ENCODE data around the gene NOTUM.
"Not testable (repeated sequence)": the region's sequence is repeated elsewhere in the genome, so short reads cannot be mapped to it uniquely, and the experiment has no call there.

Gene NOTUM

DNA sequence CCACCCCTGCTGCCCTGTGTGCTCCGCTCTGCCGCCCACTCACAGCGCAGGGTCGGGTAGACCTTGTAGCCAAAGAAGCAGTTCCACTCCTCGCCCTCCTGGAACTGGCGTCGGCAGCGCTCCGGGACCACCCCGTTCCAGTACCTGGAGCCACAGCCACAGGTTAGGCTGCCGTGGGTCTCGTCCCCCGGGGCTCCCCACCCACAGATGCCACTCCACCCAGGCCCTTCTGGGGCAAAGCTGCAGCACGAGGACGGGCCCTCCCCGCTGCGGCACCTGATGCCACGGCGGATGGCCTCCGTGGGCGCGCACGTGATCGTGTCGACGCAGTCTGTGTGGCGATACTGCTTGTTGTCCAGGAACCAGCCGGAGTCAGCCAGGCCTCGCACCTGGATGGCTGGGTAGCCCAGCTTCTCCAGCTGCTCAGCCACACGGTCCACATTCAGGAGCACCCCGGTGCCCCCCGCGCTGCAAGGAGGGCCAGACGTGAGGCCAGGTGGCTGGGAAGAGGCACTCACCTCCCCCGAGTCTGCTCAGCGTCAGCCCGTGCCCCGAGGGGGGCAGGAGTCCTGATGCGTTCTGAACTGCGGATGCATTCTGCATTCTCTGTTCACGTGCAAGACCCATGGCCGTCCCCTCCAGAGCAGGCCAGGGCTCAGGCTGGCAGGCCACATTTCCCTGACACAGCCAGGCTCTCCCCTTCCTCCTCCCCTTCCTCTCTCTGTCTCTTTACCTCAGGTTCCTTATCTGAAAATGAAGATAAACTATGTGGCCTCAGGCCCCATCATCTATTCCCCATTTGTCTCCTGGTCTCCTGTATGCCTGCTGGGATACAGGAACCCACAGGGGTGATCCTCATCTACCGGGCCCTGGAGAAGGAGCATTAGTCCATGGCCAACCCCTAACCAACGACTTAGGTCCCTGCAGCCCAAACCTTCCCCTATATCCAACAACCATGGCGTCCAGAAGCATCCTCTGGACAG, 4.1 kb downstream of the NOTUM start:
- no peak for DNase-seq

DNA sequence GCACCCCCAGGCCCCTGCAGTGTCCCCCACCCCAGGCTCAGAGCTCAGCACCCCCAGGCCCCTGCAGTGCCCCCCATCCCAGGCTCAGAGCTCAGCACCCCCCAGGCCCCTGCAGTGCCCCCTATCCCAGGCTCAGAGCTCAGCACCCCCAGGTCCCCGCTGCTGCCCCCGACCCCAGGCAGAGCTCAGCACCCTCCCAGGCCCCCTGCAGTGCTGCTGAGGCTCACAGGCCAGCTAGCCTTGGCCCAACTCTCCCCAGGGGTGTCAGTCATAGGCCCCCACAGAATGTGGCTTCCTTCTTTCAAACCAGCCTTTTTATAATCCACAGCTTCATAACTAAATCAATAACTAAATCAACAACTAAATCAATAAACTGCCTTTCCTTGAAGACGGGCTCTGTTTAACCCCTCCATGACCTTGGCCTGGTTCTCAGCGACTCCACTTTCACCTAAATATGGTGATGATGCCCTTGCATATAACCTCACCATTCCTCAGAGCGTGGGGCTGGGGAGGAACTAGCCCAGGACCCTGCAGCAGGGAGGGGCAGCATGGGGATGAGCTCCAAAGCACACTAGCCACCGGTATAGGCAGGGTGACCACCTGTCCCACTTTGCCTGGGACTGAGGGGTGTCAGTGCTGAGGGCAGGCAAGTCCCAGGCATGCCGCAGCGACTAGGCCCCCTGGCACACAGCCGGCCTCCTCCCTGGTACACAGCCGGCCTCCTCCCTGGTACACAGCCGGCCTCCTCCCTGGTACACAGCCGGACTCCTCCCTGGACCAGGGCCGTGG, 5.0 kb downstream of the NOTUM start:
- DNase-seq, result no peak

DNA sequence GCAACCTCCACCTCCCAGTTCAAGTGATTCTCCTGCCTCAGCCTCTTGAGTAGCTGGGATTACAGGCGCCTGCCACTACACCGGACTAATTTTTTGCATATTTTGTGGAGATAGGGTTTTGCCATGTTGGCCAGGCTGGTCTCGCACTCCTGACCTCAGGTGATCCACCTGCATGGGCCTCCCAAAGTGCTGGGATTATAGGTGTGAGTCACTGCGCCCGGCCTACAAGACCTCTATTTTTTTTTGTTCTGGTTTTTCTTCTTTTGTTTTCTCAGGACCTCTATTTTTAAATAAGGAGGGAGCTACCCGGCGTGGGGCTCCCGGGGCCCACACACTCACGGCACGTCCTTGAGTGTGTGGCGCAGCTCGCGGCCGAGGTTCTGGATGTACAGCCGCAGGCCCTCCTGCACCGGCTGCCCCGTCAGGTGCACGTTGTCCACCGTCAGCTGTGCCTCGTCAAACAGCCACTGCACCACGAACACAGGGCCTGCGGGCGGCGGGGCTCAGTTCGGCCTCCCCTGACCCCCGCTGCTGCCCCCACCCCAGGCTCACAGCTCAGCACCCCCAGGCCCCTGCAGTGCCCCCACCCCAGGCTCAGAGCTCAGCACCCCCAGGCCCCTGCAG, 5.8 kb downstream of the NOTUM start:
- no peak for DNase-seq

DNA sequence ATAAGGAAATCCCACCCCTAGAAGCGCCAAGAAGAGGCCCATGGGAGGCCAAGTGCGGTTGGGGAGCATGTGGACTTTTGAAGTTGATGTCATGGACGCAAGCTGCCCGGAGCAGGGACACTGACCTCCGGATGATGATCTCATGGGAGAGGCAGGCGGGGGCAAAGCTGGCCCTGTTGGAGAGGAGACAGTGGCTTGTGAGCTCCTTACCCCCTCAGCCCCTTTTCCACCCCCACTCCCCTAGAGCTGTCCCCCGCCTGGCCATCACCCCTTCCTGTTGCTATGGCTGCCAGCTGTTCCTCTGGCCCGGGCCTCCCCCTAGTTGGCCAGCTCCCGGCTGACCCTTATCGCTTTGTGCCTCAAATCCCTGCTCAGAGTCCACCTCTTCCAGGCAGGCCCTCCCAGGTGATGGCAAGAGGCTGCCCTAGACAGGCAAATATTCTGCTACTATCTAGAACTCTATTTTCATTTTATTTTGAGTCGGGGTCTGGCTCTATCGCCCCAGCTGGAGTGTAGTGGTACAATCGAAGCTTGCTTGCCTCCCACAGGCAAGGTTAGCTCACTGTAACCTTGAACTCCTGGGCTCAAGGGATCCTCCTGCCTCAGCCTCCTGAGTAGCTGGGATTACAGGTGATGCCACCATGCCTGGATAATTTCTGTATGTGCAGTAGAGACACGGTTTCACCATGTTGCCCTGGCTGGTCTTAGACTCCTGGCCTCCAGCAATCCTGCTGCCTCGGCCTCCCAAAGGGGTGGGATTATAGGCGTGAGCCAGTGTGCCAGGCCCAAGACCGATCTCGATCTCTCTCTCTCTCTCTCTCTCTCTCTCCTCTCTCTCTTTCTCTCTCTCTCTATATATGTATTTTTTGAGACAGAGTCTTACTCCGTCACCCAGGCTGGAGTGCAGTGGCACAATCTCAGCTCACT, 6.6 kb downstream of the NOTUM start:
- no peak for DNase-seq

DNA sequence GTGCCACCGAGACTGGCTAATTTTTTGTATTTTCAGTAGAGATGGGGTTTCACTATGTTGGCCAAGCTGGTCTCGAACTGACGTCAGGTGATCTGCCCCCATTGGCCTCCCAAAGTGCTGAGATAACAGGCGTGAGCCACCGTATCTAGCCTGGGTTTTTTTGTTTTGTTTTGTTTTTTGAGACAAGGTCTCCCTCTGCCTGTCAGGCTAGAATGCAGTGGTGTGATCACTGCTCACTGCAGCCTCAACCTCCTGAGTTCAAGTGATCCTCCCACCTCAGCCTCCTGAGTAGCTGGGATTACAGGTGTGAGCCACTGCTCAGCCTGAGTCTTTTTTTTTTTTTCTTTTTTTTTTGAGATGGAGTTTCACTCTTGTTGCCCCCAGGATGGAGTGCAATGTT, 7.5 kb downstream of the NOTUM start:
- not testable (repeated sequence) for DNase-seq

DNA sequence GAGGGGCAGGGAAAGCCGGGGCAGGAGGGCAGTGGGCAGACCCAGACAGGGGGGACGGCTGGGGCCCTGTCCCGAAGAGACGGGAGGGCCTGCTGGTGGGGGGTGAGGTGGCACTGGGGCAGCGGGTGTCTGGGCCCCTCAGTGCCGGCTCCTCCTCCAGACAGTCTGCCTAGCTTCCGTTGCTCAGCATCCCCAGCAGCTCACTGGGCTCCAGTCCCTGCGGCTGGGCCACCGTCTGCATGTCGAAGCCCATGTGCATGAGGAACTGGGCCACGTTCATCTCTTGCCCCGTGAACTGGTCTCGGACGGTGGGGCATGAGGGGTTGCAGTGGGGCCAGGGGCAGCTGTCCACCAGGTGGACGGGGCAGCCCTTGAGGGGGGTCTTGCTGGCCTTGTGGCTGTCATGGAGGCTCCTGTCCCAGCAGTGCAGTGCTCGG, 8.2 kb downstream of the NOTUM start:
- no peak for DNase-seq

DNA sequence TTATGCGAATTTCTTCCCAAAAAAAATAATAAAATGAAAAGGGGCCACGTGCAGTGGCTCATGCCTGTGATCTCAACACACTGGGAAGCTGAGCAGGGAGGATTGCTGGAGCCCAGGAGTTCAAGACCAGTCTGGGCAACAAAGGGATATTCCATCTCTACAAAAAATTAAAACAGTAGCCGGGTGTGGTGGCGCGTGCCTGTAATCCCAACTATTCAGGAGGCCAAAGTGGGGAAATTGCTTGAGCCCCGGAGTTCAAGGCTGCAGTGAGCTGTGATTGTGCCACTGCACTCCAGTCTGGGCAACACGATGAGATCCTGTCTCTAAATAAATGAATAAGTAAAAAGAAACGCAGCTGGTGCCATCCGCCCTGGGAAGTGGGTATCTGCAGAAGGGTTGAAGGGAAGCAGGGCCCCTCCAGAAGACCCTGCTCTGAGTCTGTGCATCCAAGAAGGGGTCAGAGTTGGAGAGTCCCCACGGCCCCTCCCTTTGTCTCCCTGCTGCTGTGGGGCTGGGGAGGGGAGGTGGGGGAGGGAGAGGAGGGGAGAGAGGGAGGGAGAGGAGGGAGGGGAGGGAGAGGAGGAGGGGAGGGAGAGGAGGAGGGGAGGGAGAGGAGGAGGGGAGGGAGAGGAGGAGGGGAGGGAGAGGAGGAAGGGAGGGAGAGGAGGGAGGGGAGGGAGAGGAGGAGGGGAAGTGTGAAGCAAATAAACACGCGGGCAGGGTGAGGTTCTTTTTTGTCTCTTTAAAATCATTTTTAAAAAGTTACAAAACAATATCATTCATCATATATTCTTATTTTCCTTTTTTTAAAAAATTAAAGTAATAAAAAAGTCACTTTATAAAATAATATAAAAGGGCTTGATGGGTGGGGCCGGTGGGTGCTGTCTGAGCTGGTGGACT, 9.0 kb downstream of the NOTUM start:
- DNase-seq, result no peak

DNA sequence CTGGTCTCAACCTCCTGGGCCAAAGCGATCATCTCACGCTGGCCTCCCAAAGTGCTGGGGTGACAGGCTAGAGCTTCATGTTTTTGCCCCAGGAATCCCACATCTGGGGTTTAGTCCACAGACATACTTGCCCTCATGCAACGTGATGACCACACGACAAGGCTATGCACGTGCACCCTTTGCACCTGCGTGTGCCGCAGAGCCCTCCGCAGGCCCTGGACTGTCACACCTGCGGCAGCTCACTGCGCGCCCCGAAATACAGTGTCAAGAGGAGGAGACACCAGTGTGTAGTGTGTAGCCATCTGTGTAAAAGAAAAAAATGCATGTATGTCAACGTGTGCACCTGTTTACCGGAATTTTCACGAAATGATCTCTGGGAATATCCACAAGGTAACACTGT, 10.5 kb downstream of the NOTUM start:
- DNase-seq, result no peak

DNA sequence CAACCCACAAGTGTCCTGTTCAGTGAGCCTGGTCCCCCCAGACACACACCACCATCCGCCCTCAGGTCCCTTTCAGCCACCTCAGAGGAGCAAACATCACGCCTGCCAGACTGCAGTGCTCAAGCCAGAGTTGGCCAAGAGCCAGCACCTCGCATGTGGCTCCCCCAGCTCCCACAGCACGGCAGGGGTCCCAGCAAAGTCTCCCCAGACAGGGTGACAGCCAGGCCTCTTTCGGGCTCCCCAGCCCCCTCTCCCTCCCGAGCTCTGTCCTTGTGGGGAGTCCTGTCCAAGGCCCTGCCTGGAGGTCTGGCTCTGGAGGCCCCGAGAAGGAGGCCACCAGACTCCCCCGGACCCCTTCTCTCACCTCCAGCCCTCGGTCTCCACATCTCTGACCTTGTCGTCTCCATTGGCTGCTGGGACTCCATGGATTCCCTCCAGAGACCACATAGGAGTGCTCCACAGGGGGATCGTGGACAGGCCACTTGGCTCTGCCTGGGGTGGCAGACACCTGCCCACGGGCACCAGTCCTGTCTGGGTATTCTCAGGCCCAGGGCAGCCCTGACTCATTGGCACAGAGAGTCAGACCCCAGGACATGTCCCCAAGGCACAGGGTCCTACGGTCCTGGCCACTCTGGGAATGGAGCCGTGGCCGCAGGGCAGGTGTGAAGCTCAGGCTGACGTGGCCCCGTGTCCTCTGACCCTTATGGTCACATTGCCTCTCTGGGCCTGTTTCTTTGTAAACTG, 12.2 kb downstream of the NOTUM start:
- no peak for DNase-seq

DNA sequence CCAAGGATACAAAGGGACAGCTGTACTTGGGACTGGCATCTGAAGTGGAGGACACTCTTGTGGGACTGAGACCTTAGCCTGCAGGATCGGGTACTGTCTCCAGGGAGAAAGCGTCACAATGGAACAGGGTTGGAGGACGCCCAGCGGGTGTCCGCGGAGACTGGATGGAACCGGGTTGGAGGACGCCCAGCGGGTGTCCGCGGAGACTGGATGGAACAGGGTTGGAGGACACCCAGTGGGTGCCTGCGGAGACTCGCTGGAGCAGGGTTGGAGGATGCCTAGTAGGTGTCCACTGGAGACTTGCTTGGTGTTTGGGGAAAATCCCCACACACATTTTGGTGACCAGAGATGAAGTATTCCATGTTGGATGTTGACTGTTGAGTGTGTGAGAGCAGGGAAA, 13.8 kb downstream of the NOTUM start, which contains the start of gene MYADML2:
TSS of gene MYADML2 (minus strand) at position 45 of the 400 bp plus-strand sequence. CDS start 5,492 bp downstream, outside the sequence.
- DNase-seq, result no peak

DNA sequence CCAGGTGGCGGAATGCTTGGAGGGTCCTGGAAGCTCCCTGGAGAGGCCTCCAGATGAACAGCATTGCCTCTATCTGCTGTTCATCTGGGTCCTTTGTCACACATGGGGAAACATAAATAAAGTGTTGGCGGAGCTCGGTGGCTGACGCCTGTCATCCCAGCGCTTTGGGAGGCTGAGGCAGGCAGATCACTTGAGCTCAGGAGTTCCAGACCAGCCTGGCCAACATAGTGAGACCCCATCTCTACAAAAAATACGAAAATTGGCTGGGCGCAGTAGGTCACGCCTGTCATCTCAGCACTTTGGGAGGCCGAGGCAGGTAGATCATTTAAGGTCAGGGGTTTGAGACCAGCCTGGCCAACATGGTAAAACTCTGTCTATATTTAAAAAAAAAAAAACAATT, 16.1 kb downstream of the NOTUM start:
- DNase-seq, result no peak

DNA sequence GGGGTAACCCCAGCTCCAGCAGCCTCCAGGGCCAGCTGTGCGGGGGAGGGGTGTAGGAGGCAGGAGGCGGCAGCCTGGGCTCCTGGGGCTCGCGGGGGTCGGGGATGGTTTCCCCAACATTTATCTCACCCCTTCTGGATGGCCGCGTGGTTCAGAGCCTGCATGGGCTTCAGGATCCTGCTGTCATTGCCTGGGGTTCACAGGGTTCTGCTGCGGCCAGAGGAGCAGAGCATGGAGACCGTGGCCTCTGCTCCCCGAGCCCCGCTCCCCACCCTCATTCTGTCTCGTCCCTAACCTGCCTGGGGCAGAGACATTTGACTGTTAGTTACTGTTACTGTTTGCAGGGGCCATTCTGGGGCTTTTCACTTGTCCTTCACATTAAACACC, 18.8 kb downstream of the NOTUM start:
- no peak for DNase-seq

DNA sequence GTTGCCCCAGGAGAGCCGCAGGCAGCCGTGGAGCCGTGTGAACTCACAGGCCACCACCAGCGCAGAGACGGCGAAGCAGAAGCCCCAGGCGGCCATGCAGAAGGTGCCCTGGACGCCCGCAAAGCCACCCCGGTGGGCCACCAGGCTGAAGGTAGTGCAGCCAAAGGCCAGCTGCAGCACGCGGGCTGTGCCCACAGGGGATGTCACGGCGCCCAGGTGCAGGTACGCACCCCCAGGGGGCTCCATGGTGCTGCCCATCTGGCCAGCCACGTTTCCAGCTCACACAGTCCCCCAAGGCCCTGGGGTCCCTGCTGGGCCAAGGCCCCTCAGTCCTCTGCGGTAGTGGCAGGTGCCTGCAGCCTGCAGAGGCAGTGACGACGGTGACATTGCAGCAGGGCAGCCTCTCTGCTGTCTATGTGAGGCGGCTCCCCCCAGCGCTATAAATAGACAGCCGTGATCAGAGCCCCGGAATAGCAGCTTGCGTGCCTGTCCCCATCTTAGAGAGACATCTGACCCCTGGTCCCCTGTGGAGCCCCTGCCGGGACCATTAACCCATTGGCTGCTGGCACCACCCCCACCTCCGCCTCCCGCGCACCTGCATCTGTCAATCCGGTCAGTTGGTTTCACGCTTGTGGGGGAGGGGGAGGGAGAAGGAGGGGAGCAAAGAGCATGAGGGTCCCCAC, 19.4 kb downstream of the NOTUM start:
- no peak for DNase-seq

DNA sequence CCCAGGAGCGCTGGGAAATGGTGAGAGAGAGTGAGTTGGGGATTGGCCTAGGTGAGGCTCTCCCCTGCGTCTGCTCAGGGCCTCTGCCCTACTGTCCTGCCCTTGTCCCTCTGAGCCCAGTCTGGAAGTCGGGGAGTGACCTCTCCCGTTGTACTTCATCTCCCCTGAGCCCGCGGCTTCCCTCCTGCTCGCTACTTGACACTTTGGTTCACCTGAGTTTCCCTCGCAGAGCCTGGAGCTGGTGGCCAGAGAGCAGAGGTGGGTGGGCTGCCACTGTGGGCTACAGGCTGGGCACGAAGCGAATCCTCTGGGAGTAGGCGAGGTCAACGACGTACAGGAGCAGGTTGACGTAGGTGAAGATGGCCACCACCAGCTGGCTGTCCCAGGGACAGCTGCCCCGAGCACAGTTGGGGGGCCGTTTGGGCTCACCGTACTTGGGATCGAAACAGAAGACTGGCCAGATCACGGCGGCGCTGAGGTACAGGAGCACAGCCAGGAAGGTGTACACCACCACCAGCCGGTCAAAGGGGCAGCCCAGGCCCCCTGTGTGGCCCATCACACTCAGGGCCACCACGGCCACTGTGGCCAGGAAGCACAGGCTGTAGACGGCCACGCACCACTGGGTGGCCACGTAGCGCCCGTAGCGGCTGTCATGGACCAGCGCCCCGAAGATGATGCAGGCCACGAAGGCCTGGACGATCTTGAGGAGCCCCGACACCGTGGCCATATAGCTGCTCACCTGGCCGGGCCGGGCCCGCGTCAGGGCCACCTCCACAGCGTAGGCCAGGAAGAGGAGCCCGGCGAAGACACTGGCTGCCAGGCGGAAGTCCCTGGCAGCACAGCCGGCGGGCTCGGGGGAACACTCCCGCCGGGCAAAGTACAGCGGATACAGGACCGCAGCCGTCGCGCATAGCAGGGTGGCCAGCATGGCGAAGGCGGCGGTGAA, 20.2 kb downstream of the NOTUM start:
- DNase-seq, result no peak

DNA sequence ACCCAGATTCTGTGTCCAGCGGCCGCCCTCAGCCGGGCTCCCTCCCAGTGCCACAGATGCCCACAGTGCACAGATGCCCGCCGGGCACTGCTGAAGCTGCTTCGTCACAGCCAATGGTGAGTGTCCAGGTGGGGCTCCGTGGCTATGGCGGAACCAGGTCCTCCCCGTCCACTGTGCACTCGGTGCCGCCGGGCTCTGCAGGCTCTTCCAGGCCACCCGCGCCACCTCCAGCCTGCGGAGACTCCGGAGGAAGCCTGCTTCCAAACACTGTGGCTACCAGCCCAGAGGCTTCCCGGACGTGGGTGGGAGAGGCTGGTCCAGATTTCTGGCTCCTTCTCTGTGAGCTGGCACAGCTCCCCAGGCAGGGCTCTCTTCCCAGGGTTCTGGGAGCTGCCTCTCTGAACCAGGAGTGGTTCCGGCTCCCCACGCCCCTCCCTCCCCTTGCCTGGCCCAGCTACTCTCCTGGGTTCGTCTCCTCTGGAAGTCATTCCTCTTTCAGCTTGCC, 21.1 kb downstream of the NOTUM start:
- no peak for DNase-seq

DNA sequence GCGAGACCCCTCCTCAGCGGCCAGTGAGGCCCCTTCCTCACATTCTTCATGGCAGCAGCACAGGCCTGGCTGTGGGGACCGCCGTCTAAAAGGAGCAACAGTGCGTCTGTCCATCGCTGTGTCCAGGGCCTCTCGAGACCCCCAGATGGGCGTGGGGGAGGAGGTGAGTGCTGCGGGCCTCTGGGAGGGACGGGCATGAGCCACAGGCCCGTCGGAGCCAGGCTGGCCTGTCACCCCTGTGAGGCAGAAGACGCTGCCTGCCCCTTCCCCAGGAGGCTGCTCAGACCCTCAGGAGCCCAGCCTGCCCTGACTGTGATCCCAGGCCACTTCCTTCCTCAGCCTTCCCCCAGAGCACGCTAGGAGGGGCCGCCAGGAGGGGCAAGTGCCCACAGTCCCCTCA, 21.8 kb downstream of the NOTUM start:
- DNase-seq, result no peak

DNA sequence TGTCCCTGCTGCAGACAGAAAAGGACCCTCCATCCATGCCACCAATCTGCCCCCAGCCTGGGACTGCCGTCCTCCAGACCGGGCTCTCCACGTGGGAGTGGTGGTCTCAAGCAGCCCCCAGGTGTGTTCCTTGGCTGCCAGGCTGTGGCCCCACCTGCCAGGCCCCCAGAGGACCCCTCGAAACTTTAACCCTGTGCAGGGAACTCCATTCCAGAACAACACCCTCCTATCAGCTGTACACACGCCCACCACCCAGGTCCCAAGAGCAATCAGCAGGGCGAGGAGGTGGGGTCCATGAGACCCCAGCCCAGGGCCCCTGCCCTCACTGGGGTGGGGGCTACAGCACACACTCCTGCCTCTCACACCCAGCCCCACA, 25.3 kb downstream of the NOTUM start:
- no peak for DNase-seq
